ENCODE results near the gene SNAPIN.

Gene SNAPIN

DNA sequence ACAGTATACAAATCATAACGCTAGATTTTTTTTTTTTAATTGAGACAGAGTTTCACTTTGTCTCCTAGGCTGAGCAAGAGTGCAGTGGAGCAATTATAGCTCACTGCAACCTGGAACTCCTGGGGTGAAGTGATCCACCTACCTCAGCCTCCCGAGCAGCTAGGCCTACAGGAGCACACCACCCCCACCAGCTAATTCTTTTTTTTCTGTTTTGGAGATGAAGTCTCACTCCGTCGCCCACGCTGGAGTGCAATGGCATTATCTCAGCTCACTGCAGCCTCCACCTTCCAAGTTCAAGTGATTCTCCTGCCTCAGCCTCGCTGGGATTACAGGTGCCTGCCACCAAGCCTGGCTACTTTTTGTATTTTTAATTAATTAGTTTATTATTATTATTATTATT lies 41.3 kb downstream of the SNAPIN start:
- POLR2A ChIA-PET = no interaction called here
- Histone ChIP-seq H3K4me3 (ENCODE audit: control insufficient read depth in 1 of 7, extremely low read depth in 1 of 7, insufficient read depth in 4 of 7, low read depth in 2 of 7, low read length in 6 of 7) (no peak overlapping the region), H3K27ac (ENCODE audit: insufficient read depth in 1 of 2, low read depth in 1 of 2, low read length in 2 of 2, poor library complexity in 1 of 2, severe bottlenecking in 2 of 2) (no peak overlapping the region), H3K27me3 (replicated peaks in 2 of 5; ENCODE audit: control insufficient read depth in 4 of 5, insufficient read depth in 5 of 5, low read length in 4 of 5) (no peaks in the 10 kb centered on the region), H3K9me3 (ENCODE audit: control extremely low read depth in 1 of 5, control insufficient read depth in 4 of 5, insufficient read depth in 2 of 5, low read depth in 1 of 5, low read length in 4 of 5) (no peaks in the 10 kb centered on the region), H3K4me1 (ENCODE audit: control extremely low read depth in 1 of 4, control insufficient read depth in 4 of 4, insufficient read depth in 4 of 4, low read length in 3 of 4) (peaks cover 2 to 17% (median 12%) of the 10 kb centered on the region in 4 experiments), H3K36me3 (ENCODE audit: control insufficient read depth in 4 of 4, insufficient read depth in 4 of 4, low read length in 3 of 4) (no peaks in the 10 kb centered on the region)
- CTCF ChIA-PET = interaction anchor here (1.2 kb wide), 1 partner anchor 13 kb away, joined by 4 read pairs; no protein-coding TSS in a partner anchor
- WGBS (ENCODE audit: insufficient coverage) = 100% methylated on average over 4 of the region's 6 CpGs
- no peak for DNase-seq

- DNase-seq = no peak
- no peak overlapping the region for H3K27ac ChIP-seq (ENCODE audit: insufficient read depth in 1 of 2, low read depth in 1 of 2, low read length in 2 of 2, poor library complexity in 1 of 2, severe bottlenecking in 2 of 2)
- H3K9me3 ChIP-seq (ENCODE audit: control extremely low read depth in 1 of 5, control insufficient read depth in 4 of 5, insufficient read depth in 2 of 5, low read depth in 1 of 5, low read length in 4 of 5) = no peaks in the 10 kb centered on the region
- POLR2A ChIA-PET = no interaction called here
- no peaks in the 10 kb centered on the region for H3K36me3 ChIP-seq (ENCODE audit: control insufficient read depth in 4 of 4, insufficient read depth in 4 of 4, low read length in 3 of 4)
- no peaks in the 10 kb centered on the region for H3K4me1 ChIP-seq (ENCODE audit: control extremely low read depth in 1 of 4, control insufficient read depth in 4 of 4, insufficient read depth in 4 of 4, low read length in 3 of 4)
- no peaks in the 10 kb centered on the region for H3K27me3 ChIP-seq (replicated peaks in 2 of 5; ENCODE audit: control insufficient read depth in 4 of 5, insufficient read depth in 5 of 5, low read length in 4 of 5)
- CTCF ChIA-PET = no interaction called here
- no peak overlapping the region for H3K4me3 ChIP-seq (ENCODE audit: control insufficient read depth in 1 of 7, extremely low read depth in 1 of 7, insufficient read depth in 4 of 7, low read depth in 2 of 7, low read length in 6 of 7)
- WGBS (ENCODE audit: insufficient coverage) = 100% methylated on average over 3 of the region's 9 CpGs
Observed at GRCh38 chr1:153705484-153705883, 47.0 kb downstream of the SNAPIN start.

GRCh38 chr1:153711026-153711425 lies 52.5 kb downstream of the SNAPIN start:
- 83% methylated on average over 3 of the region's 7 CpGs for WGBS (ENCODE audit: insufficient coverage)
- no peaks in the 10 kb centered on the region for H3K36me3 ChIP-seq (ENCODE audit: control insufficient read depth in 4 of 4, insufficient read depth in 4 of 4, low read length in 3 of 4)
- H3K27ac ChIP-seq (ENCODE audit: insufficient read depth in 1 of 2, low read depth in 1 of 2, low read length in 2 of 2, poor library complexity in 1 of 2, severe bottlenecking in 2 of 2) = no peak overlapping the region
- POLR2A ChIA-PET = no interaction called here
- no peaks in the 10 kb centered on the region for H3K4me1 ChIP-seq (ENCODE audit: control extremely low read depth in 1 of 4, control insufficient read depth in 4 of 4, insufficient read depth in 4 of 4, low read length in 3 of 4)
- no peak overlapping the region for H3K4me3 ChIP-seq (ENCODE audit: control insufficient read depth in 1 of 7, extremely low read depth in 1 of 7, insufficient read depth in 4 of 7, low read depth in 2 of 7, low read length in 6 of 7)
- DNase-seq = no peak
- no peaks in the 10 kb centered on the region for H3K27me3 ChIP-seq (replicated peaks in 2 of 5; ENCODE audit: control insufficient read depth in 4 of 5, insufficient read depth in 5 of 5, low read length in 4 of 5)
- CTCF ChIA-PET = no interaction called here
- H3K9me3 ChIP-seq (ENCODE audit: control extremely low read depth in 1 of 5, control insufficient read depth in 4 of 5, insufficient read depth in 2 of 5, low read depth in 1 of 5, low read length in 4 of 5) = no peaks in the 10 kb centered on the region
